ENCODE measurements around the gene RNF25.

RNF25 gene

GRCh38 chr2:218679119-218679518, 7.3 kb upstream of the RNF25 start:
- H3K36me3 ChIP-seq (ENCODE audit: control insufficient read depth in 2 of 2, insufficient read depth in 1 of 2, low read length in 2 of 2), result peaks cover 20 to 76% of the 10 kb centered on the region in 2 experiments; a peak in 2 of 3 replicates
- H3K27ac ChIP-seq (ENCODE audit: extremely low read depth, low read depth, low read length), result no peak overlapping the region
- no peak overlapping the region for H3K4me3 ChIP-seq (ENCODE audit: low read depth, low read length)
- no peaks in the 10 kb centered on the region for H3K4me1 ChIP-seq (ENCODE audit: control insufficient read depth, insufficient read depth, low read length)
- CTCF ChIA-PET, result interaction anchor here (1.0 to 1.1 kb wide), 2 partner anchors 8 to 169 kb away, joined by 4 read pairs; no protein-coding TSS in a partner anchor
- TF ChIP-seq PRDM1 (tag by site-specific recombination; IDR thresholded peaks at IDR 0.05), result peak; percentile 49; the same call in 1 of the 2 replicates
- no peak for TF ChIP-seq ZBTB17 (tag by site-specific recombination; IDR thresholded peaks at IDR 0.05)
- H3K9me3 ChIP-seq (ENCODE audit: control insufficient read depth, insufficient read depth, low read depth, low read length), result no peaks in the 10 kb centered on the region
- POLR2A ChIA-PET, result no interaction called here

- no peaks in the 10 kb centered on the region for H3K4me1 ChIP-seq (ENCODE audit: control insufficient read depth, insufficient read depth, low read length)
- TF ChIP-seq ZNF558 (tag by site-specific recombination; IDR thresholded peaks at IDR 0.05), result no peak
- TF ChIP-seq ZNF362 (tag by site-specific recombination; IDR thresholded peaks at IDR 0.05), result 0 out of 2 replicates have a peak, but pooled peaks have one; percentile 25
- TF ChIP-seq KLF9 (tag by site-specific recombination; IDR thresholded peaks at IDR 0.05; ENCODE audit: low read depth), result peak; percentile 63
- TF ChIP-seq PRDM1 (tag by site-specific recombination; IDR thresholded peaks at IDR 0.05), result peak; percentile 67; the same call in 1 of the 2 replicates
- peak; percentile 50; the same call in 1 of the 2 replicates for TF ChIP-seq KLF10 (tag by site-specific recombination; IDR thresholded peaks at IDR 0.05)
- H3K27ac ChIP-seq (ENCODE audit: extremely low read depth, low read depth, low read length), result peak overlapping the region; percentile 25
- CTCF ChIA-PET, result interaction anchor here (0.6 to 3.9 kb wide), 8 partner anchors 12 to 614 kb away, joined by 3 to 26 read pairs (median 5); partner anchors contain the start of genes BCS1L and ZNF142
- peaks cover 22 to 61% of the 10 kb centered on the region in 2 experiments for H3K36me3 ChIP-seq (ENCODE audit: control insufficient read depth in 2 of 2, insufficient read depth in 1 of 2, low read length in 2 of 2)
- no peaks in the 10 kb centered on the region for H3K9me3 ChIP-seq (ENCODE audit: control insufficient read depth, insufficient read depth, low read depth, low read length)
- peak overlapping the region; percentile 94 for H3K4me3 ChIP-seq (ENCODE audit: low read depth, low read length)
- POLR2A ChIA-PET, result interaction anchor here (0.9 to 4.2 kb wide), 8 partner anchors 11 to 401 kb away, joined by 3 to 62 read pairs (median 4); partner anchors contain the start of genes AAMP, BCS1L, PLCD4 and PNKD
Observed at GRCh38 chr2:218671097-218671653, 627 bp downstream of the RNF25 start.

GRCh38 chr2:218664653-218665052, 7.1 kb downstream of the RNF25 start:
- H3K4me3 ChIP-seq (ENCODE audit: low read depth, low read length), result no peak overlapping the region
- no peaks in the 10 kb centered on the region for H3K9me3 ChIP-seq (ENCODE audit: control insufficient read depth, insufficient read depth, low read depth, low read length)
- CTCF ChIA-PET, result no interaction called here
- POLR2A ChIA-PET, result no interaction called here
- TF ChIP-seq ZNF2 (tag by site-specific recombination; IDR thresholded peaks at IDR 0.05) (no peak), ZBTB44 (tag by site-specific recombination; IDR thresholded peaks at IDR 0.05) (no peak), ZNF311 (tag by site-specific recombination; IDR thresholded peaks at IDR 0.05; ENCODE audit: borderline replicate concordance) (no peak), ZNF10 (tag by site-specific recombination; IDR thresholded peaks at IDR 0.05) (peak; percentile 50; the same call in 1 of the 2 replicates), ZNF155 (tag by site-specific recombination; IDR thresholded peaks at IDR 0.05) (no peak), ZNF211 (tag by site-specific recombination; IDR thresholded peaks at IDR 0.05; ENCODE audit: low read depth) (no peak)
- no peak overlapping the region for H3K27ac ChIP-seq (ENCODE audit: extremely low read depth, low read depth, low read length)
- H3K36me3 ChIP-seq (ENCODE audit: control insufficient read depth in 2 of 2, insufficient read depth in 1 of 2, low read length in 2 of 2), result peaks cover 32 to 90% of the 10 kb centered on the region in 2 experiments
- H3K4me1 ChIP-seq (ENCODE audit: control insufficient read depth, insufficient read depth, low read length), result no peaks in the 10 kb centered on the region

GRCh38 chr2:218663901-218664300, 7.9 kb downstream of the RNF25 start:
- no peak overlapping the region for H3K4me3 ChIP-seq (ENCODE audit: low read depth, low read length)
- H3K9me3 ChIP-seq (ENCODE audit: control insufficient read depth, insufficient read depth, low read depth, low read length), result no peaks in the 10 kb centered on the region
- no peak overlapping the region for H3K27ac ChIP-seq (ENCODE audit: extremely low read depth, low read depth, low read length)
- TF ChIP-seq PRDM1 (tag by site-specific recombination; IDR thresholded peaks at IDR 0.05) (no peak), YY2 (tag by site-specific recombination; IDR thresholded peaks at IDR 0.05) (no peak), ZNF114 (tag by site-specific recombination; IDR thresholded peaks at IDR 0.05) (no peak), ZNF645 (tag by site-specific recombination; IDR thresholded peaks at IDR 0.05) (no peak), ZNF18 (tag by site-specific recombination; IDR thresholded peaks at IDR 0.05) (no peak), ZBTB17 (tag by site-specific recombination; IDR thresholded peaks at IDR 0.05) (no peak), AEBP2 (tag by site-specific recombination; IDR thresholded peaks at IDR 0.05; ENCODE audit: borderline replicate concordance) (no peak), WT1 (tag by site-specific recombination; IDR thresholded peaks at IDR 0.05) (no peak), ZNF10 (tag by site-specific recombination; IDR thresholded peaks at IDR 0.05) (no peak), KLF9 (tag by site-specific recombination; IDR thresholded peaks at IDR 0.05; ENCODE audit: low read depth) (no peak), ZNF707 (tag by site-specific recombination; IDR thresholded peaks at IDR 0.05) (no peak)
- CTCF ChIA-PET, result interaction anchor here (1.3 kb wide), 1 partner anchor 13 kb away, joined by 3 read pairs; no protein-coding TSS in a partner anchor
- H3K36me3 ChIP-seq (ENCODE audit: control insufficient read depth in 2 of 2, insufficient read depth in 1 of 2, low read length in 2 of 2), result peaks cover 32 to 82% of the 10 kb centered on the region in 2 experiments
- no peaks in the 10 kb centered on the region for H3K4me1 ChIP-seq (ENCODE audit: control insufficient read depth, insufficient read depth, low read length)
- POLR2A ChIA-PET, result no interaction called here
